Stimulated activated CD8-positive, alpha-beta memory T cell treated with anti-CD3 and anti-CD28 coated beads, Interleukin-4, amount 100 ng/mL, for 4 hours (primary cell): ENCODE data around the gene MIGA2.

Source experiments
- DNase-seq, 2 donors: peaks; one replicate each; pipeline ENCODE4 v3.0.0-alpha.2; 2020; ENCODE audit warnings: low read depth in 2 of 2, low spot score in 1 of 2

Gene MIGA2

GRCh38 chr9:129036923-129037766 is 719 bp downstream of the MIGA2 start:
- DNase-seq: no peak

GRCh38 chr9:129037767-129038098 is 1.3 kb downstream of the MIGA2 start:
- DNase-seq: no peak

- no peak for DNase-seq
These were observed 1.9 kb downstream of the MIGA2 start for GRCh38 chr9:129038109-129038852.

- no peak for DNase-seq
These were observed 3.8 kb downstream of the MIGA2 start for GRCh38 chr9:129040113-129040643.

GRCh38 chr9:129042016-129042415 is 5.6 kb downstream of the MIGA2 start:
- DNase-seq: no peak

- DNase-seq: no peak
These were observed 16.2 kb downstream of the MIGA2 start for GRCh38 chr9:129052592-129052991.

GRCh38 chr9:129053020-129053419 is 16.6 kb downstream of the MIGA2 start:
- DNase-seq: no peak

GRCh38 chr9:129054163-129054851 is 17.9 kb downstream of the MIGA2 start:
- DNase-seq: no peak

GRCh38 chr9:129058965-129059795 is 22.8 kb downstream of the MIGA2 start:
- DNase-seq: no peak

- DNase-seq: no peak
These were observed 23.7 kb downstream of the MIGA2 start for GRCh38 chr9:129059796-129060785.

- DNase-seq: no peak
These were observed 24.6 kb downstream of the MIGA2 start for GRCh38 chr9:129060991-129061390.

- DNase-seq: no peak
These were observed 26.6 kb downstream of the MIGA2 start for GRCh38 chr9:129063061-129063460.

GRCh38 chr9:129064499-129064908 is 28.1 kb downstream of the MIGA2 start:
- no peak for DNase-seq

- no peak for DNase-seq
These were observed 31.7 kb downstream of the MIGA2 start for GRCh38 chr9:129068110-129068509.

GRCh38 chr9:129068990-129069861 is 32.8 kb downstream of the MIGA2 start:
- peak; percentile 29 to 42 for DNase-seq

GRCh38 chr9:129069862-129070641 is 33.6 kb downstream of the MIGA2 start:
- no peak for DNase-seq

GRCh38 chr9:129070696-129071525 is 34.5 kb downstream of the MIGA2 start:
- no peak for DNase-seq
